Measurements from ENCODE around the gene SCN2B. TPM values are rescaled to one million over a fixed set of nuclear protein-coding genes. Genes with fewer than 3 reads are reported as not detected.
A peak's percentile ranks its signal among the peaks of the same experiment; 100 is the strongest.
"Not testable (repeated sequence)": the region's sequence is repeated elsewhere in the genome, so short reads cannot be mapped to it uniquely, and the experiment has no call there.

SCN2B gene
- polyA plus RNA-seq, 4 donors, result 4.4 to 4.9 (median 4.7) TPM

GRCh38 chr11:118207079-118207478 is 30.6 kb upstream of the SCN2B start:
- DNase-seq (ENCODE audit: low read depth in 4 of 4, low spot score in 3 of 4), result no peak

- DNase-seq (ENCODE audit: low read depth in 4 of 4, low spot score in 3 of 4), result peak in 2 of 4 donors; percentile 6 to 22
Observed at GRCh38 chr11:118206391-118207031, 30.1 kb upstream of the SCN2B start.

DNA sequence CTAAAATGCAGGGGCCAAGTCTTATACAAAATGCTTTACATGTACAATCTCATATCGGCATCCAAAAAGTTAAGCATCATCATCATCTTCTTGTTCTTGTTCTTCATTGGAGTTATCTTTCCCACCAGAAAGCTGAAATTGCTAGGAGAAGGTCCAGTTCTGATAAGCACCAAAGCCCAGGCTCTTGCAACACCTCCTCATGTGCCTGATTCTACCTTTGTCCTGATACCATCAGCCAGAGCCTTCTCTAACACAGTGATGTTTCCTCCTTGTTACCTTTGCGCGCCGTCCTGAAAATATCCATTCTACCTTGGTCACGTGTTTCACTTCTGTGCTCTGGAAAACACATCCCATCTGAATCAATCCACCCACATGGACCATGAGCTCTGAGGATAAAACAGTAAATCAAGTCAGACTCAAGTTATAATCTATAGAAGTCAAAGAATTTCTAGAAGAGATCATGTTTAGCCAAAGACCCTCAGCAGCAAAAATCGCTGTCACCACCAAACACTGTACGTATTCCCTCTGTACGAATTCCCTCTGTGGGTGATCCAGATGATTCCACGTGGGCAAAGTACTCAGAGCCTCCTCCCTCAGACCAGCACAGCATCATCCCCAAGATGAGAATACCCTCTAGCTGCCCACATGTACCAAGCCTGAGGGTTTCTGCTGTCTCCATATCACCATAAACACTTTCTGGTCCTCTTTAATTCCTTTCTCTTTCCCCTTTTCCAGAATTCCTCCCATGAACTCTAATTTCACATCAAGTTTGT is 29.4 kb upstream of the SCN2B start:
- DNase-seq (ENCODE audit: low read depth in 4 of 4, low spot score in 3 of 4), result no peak

DNA sequence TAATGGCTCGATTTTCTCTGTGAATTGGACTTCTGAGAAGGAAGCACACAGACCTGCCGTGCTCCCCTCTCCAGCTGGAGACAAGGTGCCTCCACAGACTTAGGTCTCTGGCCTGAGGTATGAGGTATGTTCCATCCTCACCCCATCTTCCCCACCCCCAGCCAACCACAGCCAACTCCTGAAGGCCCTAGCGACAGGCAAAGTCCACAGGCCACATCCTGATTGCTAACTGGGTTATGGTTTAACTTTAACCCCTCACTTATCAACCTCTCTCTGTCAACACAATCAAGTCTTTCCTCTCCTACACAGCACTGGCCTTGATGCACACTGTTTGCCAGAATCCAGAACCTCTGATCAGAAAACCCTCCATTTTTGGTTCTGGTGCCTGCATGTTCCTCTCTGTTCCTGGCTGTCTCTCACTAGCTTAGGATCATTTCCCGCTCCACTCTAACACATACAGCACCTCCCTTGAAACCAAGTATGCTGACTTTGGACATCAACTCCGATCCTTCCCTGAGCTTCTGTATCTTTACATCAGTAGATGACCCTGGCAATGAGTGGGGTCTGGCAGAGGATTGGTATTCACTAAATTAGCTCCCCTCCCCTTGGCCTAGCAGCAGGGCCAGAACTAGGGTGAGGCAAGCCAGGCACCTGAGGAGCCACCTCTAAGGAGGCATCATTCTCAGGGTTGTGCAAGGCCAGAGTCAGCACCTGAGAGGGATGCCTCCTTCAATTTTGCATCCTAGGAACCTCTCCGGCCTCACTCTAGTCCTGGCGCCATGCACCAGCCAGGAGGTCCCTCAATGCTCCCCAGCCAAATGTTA is 26.4 kb upstream of the SCN2B start:
- DNase-seq (ENCODE audit: low read depth in 4 of 4, low spot score in 3 of 4), result peak in 1 of 4 donors; percentile 12

- DNase-seq (ENCODE audit: low read depth in 4 of 4, low spot score in 3 of 4), result no peak
Observed at GRCh38 chr11:118201966-118202365, 25.5 kb upstream of the SCN2B start.

- DNase-seq (ENCODE audit: low read depth in 4 of 4, low spot score in 3 of 4), result no peak
Observed at GRCh38 chr11:118200901-118201680, 24.7 kb upstream of the SCN2B start.

GRCh38 chr11:118200497-118200896 is 24.1 kb upstream of the SCN2B start:
- DNase-seq (ENCODE audit: low read depth in 4 of 4, low spot score in 3 of 4), result no peak

- no peak for DNase-seq (ENCODE audit: low read depth in 4 of 4, low spot score in 3 of 4)
Observed at GRCh38 chr11:118199135-118199534, 22.7 kb upstream of the SCN2B start.

DNA sequence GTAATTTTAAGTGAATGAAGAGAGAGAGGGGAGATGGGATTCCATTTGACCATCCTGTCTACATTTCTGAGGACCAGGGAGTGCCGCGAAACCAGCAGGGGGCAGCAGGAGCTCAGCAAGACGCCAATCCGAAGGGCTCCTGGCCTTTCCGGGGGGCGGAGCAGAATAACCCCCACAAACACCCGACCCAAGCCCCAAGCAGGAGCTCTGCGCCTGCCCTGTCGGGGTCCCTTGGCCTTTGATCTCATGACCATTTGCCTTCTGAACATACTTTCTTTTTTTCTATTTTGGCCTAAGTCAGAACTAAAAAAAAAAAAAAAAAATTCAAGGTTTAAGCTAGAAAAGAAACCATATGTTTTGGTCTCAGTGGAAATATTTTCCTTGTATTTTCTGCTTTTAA is 21.9 kb upstream of the SCN2B start:
- DNase-seq (ENCODE audit: low read depth in 4 of 4, low spot score in 3 of 4), result no peak

DNA sequence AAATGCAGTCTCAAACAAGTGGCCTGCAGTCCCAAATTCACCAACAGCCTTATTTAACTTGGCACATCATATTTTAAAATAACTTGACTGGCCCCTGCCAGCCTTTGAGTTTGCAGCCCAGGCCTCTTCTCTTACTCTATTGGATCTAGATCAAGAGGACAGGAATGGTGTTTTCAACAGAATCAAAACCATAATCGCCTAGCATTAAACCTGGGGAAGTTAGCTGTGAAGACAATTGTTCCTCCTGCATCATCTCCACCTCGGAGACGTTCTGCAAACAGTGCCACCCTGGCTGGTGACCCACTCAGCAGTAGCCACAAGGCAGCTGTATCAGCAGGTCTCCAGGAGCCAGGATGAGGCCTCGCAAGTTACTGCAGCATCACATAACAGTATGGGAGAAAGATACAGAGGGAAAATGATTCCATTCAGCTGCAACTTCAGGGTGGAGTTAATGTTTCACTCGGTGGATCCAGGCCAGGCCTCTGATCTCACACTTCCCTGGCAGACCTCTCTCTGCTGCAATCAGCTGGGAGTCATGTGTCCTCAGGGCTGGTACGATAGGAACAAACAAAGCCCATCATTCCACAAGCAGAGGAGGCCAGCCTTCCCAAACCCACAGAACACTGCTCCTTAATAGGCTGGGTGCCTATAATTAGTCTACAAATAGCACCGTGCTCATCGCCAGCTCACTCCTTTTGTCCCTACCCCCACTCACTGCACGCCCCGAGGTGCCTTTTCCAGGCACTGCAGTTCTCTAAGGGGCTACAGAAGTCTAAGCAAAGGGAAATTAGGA is 18.6 kb upstream of the SCN2B start:
- DNase-seq (ENCODE audit: low read depth in 4 of 4, low spot score in 3 of 4), result no peak

- DNase-seq (ENCODE audit: low read depth in 4 of 4, low spot score in 3 of 4), result no peak
Observed at GRCh38 chr11:118193910-118194566, 17.6 kb upstream of the SCN2B start.

DNA sequence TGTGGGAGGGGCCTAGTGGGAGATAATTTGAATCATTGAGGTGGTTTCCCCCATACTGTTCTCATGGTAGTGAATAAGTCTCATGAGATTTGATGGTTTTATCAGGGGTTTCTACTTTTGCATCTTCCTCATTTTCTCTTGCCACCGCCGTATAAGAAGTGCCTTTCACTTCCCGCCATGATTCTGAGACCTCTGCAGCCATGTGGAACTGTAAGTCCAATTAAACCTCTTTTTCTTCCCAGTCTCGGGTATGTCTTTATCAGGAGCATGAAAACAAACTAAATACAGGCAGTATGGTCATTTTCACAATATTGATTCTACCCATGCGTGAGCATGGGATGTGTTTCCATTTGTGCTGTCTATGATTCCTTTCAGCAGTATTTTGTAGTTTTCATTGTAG is 16.4 kb upstream of the SCN2B start:
- not testable (repeated sequence) for DNase-seq (ENCODE audit: low read depth in 4 of 4, low spot score in 3 of 4)

GRCh38 chr11:118190942-118191506 is 14.6 kb upstream of the SCN2B start:
- DNase-seq (ENCODE audit: low read depth in 4 of 4, low spot score in 3 of 4), result not testable (repeated sequence)

DNA sequence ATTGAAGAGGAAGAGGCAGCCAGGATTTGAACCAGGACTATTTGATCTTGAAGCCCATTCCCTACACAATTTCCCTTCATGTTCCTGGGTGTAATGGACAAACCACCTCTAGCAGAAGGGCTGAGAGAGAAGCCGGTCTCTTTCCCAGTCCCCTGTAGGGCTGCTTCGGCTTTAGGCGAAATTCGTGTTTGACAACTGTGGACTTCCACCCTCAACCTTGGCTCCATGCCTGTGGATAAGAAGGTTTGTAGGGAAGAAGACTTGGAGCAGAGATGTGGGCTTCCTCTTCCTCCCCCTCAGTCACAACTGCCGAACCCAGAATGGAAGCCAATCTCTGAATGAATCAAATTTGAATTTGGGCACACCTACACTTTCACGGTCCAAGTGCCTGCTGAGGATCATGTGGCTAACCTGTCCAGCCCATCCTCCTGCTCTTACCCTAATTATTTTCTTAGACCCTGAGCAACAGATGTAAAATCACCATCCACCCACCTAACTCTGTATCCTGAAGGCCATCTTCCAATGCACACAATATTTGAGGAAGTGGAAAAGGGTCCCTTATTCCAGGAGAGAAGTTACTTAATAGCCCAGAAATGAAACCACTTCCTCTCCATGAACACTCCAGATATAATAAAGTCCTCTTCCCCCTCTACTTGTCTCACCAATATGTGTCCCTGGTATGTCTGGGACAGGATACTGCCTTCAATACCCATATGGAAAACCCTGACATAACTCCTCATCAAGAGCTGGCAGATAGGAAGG is 10.1 kb upstream of the SCN2B start:
- DNase-seq (ENCODE audit: low read depth in 4 of 4, low spot score in 3 of 4), result no peak

GRCh38 chr11:118184784-118185579 is 8.5 kb upstream of the SCN2B start:
- no peak for DNase-seq (ENCODE audit: low read depth in 4 of 4, low spot score in 3 of 4)

GRCh38 chr11:118183691-118184090 is 7.3 kb upstream of the SCN2B start:
- DNase-seq (ENCODE audit: low read depth in 4 of 4, low spot score in 3 of 4), result not testable (repeated sequence)

GRCh38 chr11:118180300-118180703 is 3.9 kb upstream of the SCN2B start:
- peak in 1 of 4 donors; percentile 55 for DNase-seq (ENCODE audit: low read depth in 4 of 4, low spot score in 3 of 4)
